ENCODE results near the gene KCNMA1. TPM values are rescaled to one million over a fixed set of nuclear protein-coding genes. Genes with fewer than 3 reads are reported as not detected.

KCNMA1 gene
- polyA plus RNA-seq, 4 donors, result 2.7 to 8.6 (median 7.7) TPM

DNA sequence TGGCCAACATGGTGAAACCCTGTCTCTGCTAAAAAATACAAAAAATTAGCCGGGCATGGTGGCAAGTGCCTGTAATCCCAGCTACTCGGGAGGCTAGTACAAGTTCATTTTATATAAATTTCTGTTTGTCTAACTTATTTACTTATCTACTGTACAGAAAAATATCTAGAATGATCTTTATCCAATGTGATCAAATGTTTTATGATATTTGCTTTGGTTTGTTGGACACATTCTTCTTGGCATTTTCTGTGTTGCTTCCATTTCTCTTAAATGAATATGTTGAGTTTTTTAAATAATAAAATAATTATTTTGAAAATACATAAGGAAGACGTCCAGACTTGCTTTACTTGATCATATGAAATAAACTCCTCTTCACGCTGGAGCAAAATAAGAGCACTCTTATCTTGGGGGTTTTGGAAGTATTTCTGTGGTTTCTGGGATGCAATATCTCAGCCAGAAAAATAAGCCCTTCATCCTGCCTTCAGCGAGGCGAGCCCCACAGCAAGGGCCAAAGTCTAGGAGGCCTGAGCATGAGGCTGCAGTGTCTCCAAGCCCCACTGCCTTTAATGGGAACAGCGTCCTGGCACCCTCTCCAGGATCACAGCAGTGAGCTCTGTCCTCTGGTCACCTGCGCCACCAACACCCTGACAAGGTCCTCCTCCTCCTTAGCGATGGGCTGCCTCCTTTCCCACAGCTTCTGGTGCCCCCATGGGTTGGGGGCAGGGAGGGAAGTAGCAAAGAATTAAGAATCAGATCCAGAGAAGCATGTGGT lies 480.2 kb downstream of the KCNMA1 start:
- FAIRE-seq (no peak), DNase-seq (peak; percentile 44 to 72)
- H3K36me3 ChIP-seq (ENCODE audit: control insufficient read depth in 3 of 3, insufficient read depth in 2 of 3, low read depth in 1 of 3, low read length in 3 of 3), result no peaks in the 10 kb centered on the region
- 36 to 64% (median 46%) methylated on average over 9 of the region's 9 CpGs for WGBS, 3 donors
- H3K4me1 ChIP-seq (ENCODE audit: control insufficient read depth in 3 of 3, insufficient read depth in 2 of 3, low read depth in 1 of 3, low read length in 2 of 3), result peaks cover 0 to 20% (median 0%) of the 10 kb centered on the region in 3 donors
- no peaks in the 10 kb centered on the region for H3K9me3 ChIP-seq (ENCODE audit: control insufficient read depth in 2 of 2, insufficient read depth in 1 of 2, low read depth in 1 of 2, low read length in 1 of 2)
- no peak overlapping the region for H3K4me3 ChIP-seq (ENCODE audit: low read depth in 1 of 3, low read length in 3 of 3)
- H3K27ac ChIP-seq (ENCODE audit: low read depth in 1 of 3, low read length in 2 of 3), result peak overlapping the region in 1 of 3 donors; percentile 15
- H3K27me3 ChIP-seq (ENCODE audit: control insufficient read depth in 3 of 3, insufficient read depth in 3 of 3, low read length in 3 of 3), result no peaks in the 10 kb centered on the region

DNA sequence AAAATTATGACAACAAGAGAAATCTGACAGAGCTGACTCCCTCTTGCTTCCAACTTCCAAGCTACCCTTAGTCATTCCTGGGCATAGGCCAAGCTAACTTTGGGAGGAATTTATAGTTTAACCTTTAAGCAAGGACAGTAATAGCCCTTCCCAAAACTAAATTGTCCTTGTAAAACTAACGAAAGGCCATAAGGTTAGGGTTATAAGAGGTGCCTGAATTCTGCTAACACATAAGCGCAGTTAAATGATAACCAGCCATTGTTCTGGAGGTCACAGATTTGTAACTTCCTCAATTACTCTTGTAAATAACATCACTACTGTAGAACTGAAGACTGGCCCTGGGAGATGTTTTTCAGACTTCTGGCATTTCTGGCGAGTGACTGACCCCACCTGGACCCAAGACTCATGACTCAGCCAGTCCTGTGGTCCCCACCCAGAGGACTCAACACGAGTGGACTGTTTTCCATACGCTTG lies 481.2 kb downstream of the KCNMA1 start:
- Histone ChIP-seq H3K36me3 (ENCODE audit: control insufficient read depth in 3 of 3, insufficient read depth in 2 of 3, low read depth in 1 of 3, low read length in 3 of 3) (no peaks in the 10 kb centered on the region), H3K27ac (ENCODE audit: low read depth in 1 of 3, low read length in 2 of 3) (no peak overlapping the region), H3K4me1 (ENCODE audit: control insufficient read depth in 3 of 3, insufficient read depth in 2 of 3, low read depth in 1 of 3, low read length in 2 of 3) (peaks cover 0 to 20% (median 0%) of the 10 kb centered on the region in 3 donors), H3K27me3 (ENCODE audit: control insufficient read depth in 3 of 3, insufficient read depth in 3 of 3, low read length in 3 of 3) (no peaks in the 10 kb centered on the region), H3K4me3 (ENCODE audit: low read depth in 1 of 3, low read length in 3 of 3) (no peak overlapping the region), H3K9me3 (ENCODE audit: control insufficient read depth in 2 of 2, insufficient read depth in 1 of 2, low read depth in 1 of 2, low read length in 1 of 2) (no peaks in the 10 kb centered on the region)
- WGBS, 3 donors, result 21 to 45% (median 35%) methylated on average over 5 of the region's 5 CpGs
- FAIRE-seq (no peak), DNase-seq (peak; percentile 28 to 52)

DNA sequence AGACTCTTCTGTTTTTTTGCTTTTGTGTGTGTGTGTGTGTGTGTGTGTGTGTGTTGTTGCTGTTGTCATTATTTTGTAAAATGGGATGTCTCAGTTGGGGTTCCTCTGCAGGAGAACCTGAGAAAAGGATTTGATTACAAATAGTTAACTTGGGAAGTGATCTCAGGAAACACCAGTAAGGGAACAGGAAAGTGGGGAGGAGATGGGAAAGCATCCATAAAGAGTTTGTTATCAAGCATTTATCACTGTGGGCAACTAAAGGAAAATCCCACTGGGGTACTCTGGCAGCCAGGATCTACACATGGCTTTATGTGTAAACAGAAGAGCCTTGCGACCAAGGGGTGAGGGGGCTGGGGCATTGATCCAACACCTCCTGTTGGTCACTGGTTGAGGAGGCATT lies 485.4 kb downstream of the KCNMA1 start:
- H3K4me1 ChIP-seq (ENCODE audit: control insufficient read depth in 3 of 3, insufficient read depth in 2 of 3, low read depth in 1 of 3, low read length in 2 of 3), result peaks cover 0 to 8% (median 0%) of the 10 kb centered on the region in 3 donors
- no peak for FAIRE-seq
- DNase-seq, result no peak
- H3K27me3 ChIP-seq (ENCODE audit: control insufficient read depth in 3 of 3, insufficient read depth in 3 of 3, low read length in 3 of 3), result no peaks in the 10 kb centered on the region
- no peaks in the 10 kb centered on the region for H3K36me3 ChIP-seq (ENCODE audit: control insufficient read depth in 3 of 3, insufficient read depth in 2 of 3, low read depth in 1 of 3, low read length in 3 of 3)
- no peak overlapping the region for H3K4me3 ChIP-seq (ENCODE audit: low read depth in 1 of 3, low read length in 3 of 3)
- H3K9me3 ChIP-seq (ENCODE audit: control insufficient read depth in 2 of 2, insufficient read depth in 1 of 2, low read depth in 1 of 2, low read length in 1 of 2), result no peaks in the 10 kb centered on the region
- H3K27ac ChIP-seq (ENCODE audit: low read depth in 1 of 3, low read length in 2 of 3), result no peak overlapping the region
- 81 to 96% (median 85%) methylated on average over 1 of the region's 1 CpG for WGBS, 3 donors

DNA sequence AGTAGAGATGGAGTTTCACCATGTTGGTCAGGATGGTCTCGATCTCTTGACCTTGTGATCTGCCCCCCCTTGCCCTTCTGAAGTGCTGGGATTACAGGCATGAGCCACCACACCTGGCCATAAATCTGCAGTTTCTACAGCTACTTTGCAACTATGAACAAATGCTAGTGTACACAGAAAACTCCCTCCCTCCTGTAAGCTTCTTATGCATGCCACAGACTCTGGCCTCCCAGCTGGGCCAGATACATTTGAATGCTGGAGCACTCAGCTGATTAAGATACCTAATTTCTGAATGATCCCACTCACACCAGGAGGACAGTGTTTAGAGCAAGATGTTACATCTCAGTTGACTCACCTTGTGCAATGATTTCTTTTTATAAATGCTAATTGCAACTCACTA lies 486.2 kb downstream of the KCNMA1 start:
- no peaks in the 10 kb centered on the region for H3K9me3 ChIP-seq (ENCODE audit: control insufficient read depth in 2 of 2, insufficient read depth in 1 of 2, low read depth in 1 of 2, low read length in 1 of 2)
- no peaks in the 10 kb centered on the region for H3K36me3 ChIP-seq (ENCODE audit: control insufficient read depth in 3 of 3, insufficient read depth in 2 of 3, low read depth in 1 of 3, low read length in 3 of 3)
- DNase-seq (no peak), FAIRE-seq (no peak)
- H3K27ac ChIP-seq (ENCODE audit: low read depth in 1 of 3, low read length in 2 of 3), result no peak overlapping the region
- peaks cover 0 to 2% (median 0%) of the 10 kb centered on the region in 3 donors for H3K4me1 ChIP-seq (ENCODE audit: control insufficient read depth in 3 of 3, insufficient read depth in 2 of 3, low read depth in 1 of 3, low read length in 2 of 3)
- WGBS, 3 donors, result 83 to 96% (median 93%) methylated on average over 1 of the region's 1 CpG
- H3K27me3 ChIP-seq (ENCODE audit: control insufficient read depth in 3 of 3, insufficient read depth in 3 of 3, low read length in 3 of 3), result no peaks in the 10 kb centered on the region
- H3K4me3 ChIP-seq (ENCODE audit: low read depth in 1 of 3, low read length in 3 of 3), result no peak overlapping the region

DNA sequence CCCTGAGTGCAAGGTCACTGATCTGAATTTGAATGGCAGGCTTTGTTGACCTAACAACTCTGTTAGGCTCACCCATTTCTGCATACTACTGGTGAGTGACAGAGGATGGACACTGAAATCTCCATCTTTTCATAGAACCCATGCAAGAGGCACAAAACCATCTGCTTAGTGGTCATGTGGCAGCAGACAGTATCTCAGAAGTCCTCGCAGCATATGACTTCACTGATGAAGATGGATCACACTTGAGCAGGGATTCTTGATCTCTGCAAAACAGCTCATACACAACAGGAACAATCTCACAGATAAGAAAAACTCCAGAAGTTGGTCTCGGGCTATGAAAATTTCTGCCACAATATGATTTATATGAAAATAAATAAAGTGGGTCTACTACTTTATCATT lies 487.9 kb downstream of the KCNMA1 start:
- FAIRE-seq (no peak), DNase-seq (no peak)
- no peaks in the 10 kb centered on the region for H3K4me1 ChIP-seq (ENCODE audit: control insufficient read depth in 3 of 3, insufficient read depth in 2 of 3, low read depth in 1 of 3, low read length in 2 of 3)
- H3K27ac ChIP-seq (ENCODE audit: low read depth in 1 of 3, low read length in 2 of 3), result no peak overlapping the region
- H3K27me3 ChIP-seq (ENCODE audit: control insufficient read depth in 3 of 3, insufficient read depth in 3 of 3, low read length in 3 of 3), result no peaks in the 10 kb centered on the region
- no peaks in the 10 kb centered on the region for H3K9me3 ChIP-seq (ENCODE audit: control insufficient read depth in 2 of 2, insufficient read depth in 1 of 2, low read depth in 1 of 2, low read length in 1 of 2)
- H3K4me3 ChIP-seq (ENCODE audit: low read depth in 1 of 3, low read length in 3 of 3), result no peak overlapping the region
- no peaks in the 10 kb centered on the region for H3K36me3 ChIP-seq (ENCODE audit: control insufficient read depth in 3 of 3, insufficient read depth in 2 of 3, low read depth in 1 of 3, low read length in 3 of 3)
- 78 to 87% (median 84%) methylated on average over 2 of the region's 2 CpGs for WGBS, 3 donors

DNA sequence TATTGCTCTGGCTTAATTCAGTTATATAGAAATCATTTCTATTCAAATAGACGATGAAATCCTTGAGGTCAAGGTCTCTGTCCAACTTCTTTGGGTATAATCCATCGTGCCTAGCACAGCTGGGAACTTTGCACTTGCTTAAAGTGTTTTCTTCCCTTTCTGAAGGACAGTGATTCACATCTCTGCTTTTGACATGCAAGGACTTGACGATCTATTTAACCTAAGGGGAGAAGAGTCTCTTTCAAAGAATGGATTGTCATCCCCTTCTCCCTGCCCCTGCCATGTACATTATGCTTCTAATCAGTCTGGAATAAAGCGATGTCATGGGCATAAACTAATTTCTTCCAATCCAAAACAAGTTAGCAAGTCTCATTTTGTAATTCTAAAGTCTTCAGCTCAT lies 488.6 kb downstream of the KCNMA1 start:
- Histone ChIP-seq H3K9me3 (ENCODE audit: control insufficient read depth in 2 of 2, insufficient read depth in 1 of 2, low read depth in 1 of 2, low read length in 1 of 2) (no peaks in the 10 kb centered on the region), H3K27ac (ENCODE audit: low read depth in 1 of 3, low read length in 2 of 3) (no peak overlapping the region), H3K27me3 (ENCODE audit: control insufficient read depth in 3 of 3, insufficient read depth in 3 of 3, low read length in 3 of 3) (no peaks in the 10 kb centered on the region), H3K4me3 (ENCODE audit: low read depth in 1 of 3, low read length in 3 of 3) (no peak overlapping the region), H3K4me1 (ENCODE audit: control insufficient read depth in 3 of 3, insufficient read depth in 2 of 3, low read depth in 1 of 3, low read length in 2 of 3) (no peaks in the 10 kb centered on the region), H3K36me3 (ENCODE audit: control insufficient read depth in 3 of 3, insufficient read depth in 2 of 3, low read depth in 1 of 3, low read length in 3 of 3) (no peaks in the 10 kb centered on the region)
- FAIRE-seq, result no peak
- 64 to 78% (median 68%) methylated on average over 4 of the region's 4 CpGs for WGBS, 3 donors
- DNase-seq, result no peak

DNA sequence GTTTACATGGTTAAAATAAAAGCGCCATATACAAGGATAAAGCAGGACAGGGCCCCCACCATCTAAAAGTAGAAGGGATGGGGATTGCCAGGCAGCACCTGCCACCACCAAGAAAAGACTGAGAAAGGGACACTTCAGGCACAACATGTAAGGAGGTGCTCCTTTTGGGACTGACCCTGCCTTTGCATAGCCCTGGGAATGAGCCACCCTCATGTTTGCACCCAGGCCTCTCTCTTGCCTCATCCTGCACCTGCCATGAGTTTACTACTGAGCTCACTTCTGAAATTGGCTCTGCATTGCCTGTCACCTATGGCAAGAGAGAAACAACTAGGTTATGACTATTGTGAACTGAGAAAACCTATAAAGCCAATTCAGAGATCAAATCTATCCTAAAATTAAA lies 489.7 kb downstream of the KCNMA1 start:
- no peak overlapping the region for H3K4me3 ChIP-seq (ENCODE audit: low read depth in 1 of 3, low read length in 3 of 3)
- H3K27me3 ChIP-seq (ENCODE audit: control insufficient read depth in 3 of 3, insufficient read depth in 3 of 3, low read length in 3 of 3), result no peaks in the 10 kb centered on the region
- H3K27ac ChIP-seq (ENCODE audit: low read depth in 1 of 3, low read length in 2 of 3), result no peak overlapping the region
- 89 to 94% (median 94%) methylated on average over 1 of the region's 1 CpG for WGBS, 3 donors
- H3K4me1 ChIP-seq (ENCODE audit: control insufficient read depth in 3 of 3, insufficient read depth in 2 of 3, low read depth in 1 of 3, low read length in 2 of 3), result no peaks in the 10 kb centered on the region
- H3K9me3 ChIP-seq (ENCODE audit: control insufficient read depth in 2 of 2, insufficient read depth in 1 of 2, low read depth in 1 of 2, low read length in 1 of 2), result no peaks in the 10 kb centered on the region
- H3K36me3 ChIP-seq (ENCODE audit: control insufficient read depth in 3 of 3, insufficient read depth in 2 of 3, low read depth in 1 of 3, low read length in 3 of 3), result no peaks in the 10 kb centered on the region
- DNase-seq, result no peak
- no peak for FAIRE-seq

DNA sequence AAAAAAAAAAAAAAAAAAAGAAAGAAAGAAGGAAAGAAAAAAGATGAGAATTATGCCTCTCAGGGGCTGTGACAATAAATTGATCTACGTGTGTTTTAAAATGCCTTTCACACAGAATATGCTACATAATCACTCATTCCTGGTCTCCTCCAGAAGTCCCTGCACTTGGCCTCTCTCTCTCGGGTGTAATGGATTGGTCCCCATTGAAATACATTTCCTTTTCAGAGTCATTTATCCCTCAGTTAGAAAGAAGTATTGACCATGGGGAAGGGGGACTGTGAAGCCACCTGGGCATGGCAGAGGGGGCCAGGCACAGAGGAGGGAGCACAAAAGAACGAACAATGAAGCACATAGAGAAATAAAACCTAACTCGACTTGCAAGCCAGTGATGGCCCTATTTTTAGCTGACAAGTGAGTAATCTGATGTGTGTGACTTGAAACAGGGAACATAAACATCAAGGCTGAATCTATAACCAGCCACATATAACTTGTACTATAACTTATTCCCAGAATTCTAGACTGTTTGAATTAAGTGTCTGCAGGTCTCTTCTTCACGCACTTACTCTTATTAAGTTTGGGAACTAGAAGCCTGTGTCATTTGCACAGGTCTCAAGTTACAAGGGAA lies 490.8 kb downstream of the KCNMA1 start:
- Histone ChIP-seq H3K27ac (ENCODE audit: low read depth in 1 of 3, low read length in 2 of 3) (no peak overlapping the region), H3K4me1 (ENCODE audit: control insufficient read depth in 3 of 3, insufficient read depth in 2 of 3, low read depth in 1 of 3, low read length in 2 of 3) (no peaks in the 10 kb centered on the region), H3K4me3 (ENCODE audit: low read depth in 1 of 3, low read length in 3 of 3) (no peak overlapping the region), H3K36me3 (ENCODE audit: control insufficient read depth in 3 of 3, insufficient read depth in 2 of 3, low read depth in 1 of 3, low read length in 3 of 3) (no peaks in the 10 kb centered on the region), H3K27me3 (ENCODE audit: control insufficient read depth in 3 of 3, insufficient read depth in 3 of 3, low read length in 3 of 3) (no peaks in the 10 kb centered on the region), H3K9me3 (ENCODE audit: control insufficient read depth in 2 of 2, insufficient read depth in 1 of 2, low read depth in 1 of 2, low read length in 1 of 2) (no peaks in the 10 kb centered on the region)
- WGBS, 3 donors, result 64 to 82% (median 77%) methylated on average over 5 of the region's 5 CpGs
- FAIRE-seq, result no peak
- DNase-seq, result no peak

All from small intestine (tissue), 7 donors.